MCF 10A (cell line): ENCODE results near the gene ANXA6. TPM values are rescaled to one million over a fixed set of nuclear protein-coding genes. Genes with fewer than 3 reads are reported as not detected.
A peak's percentile ranks its signal among the peaks of the same experiment; 100 is the strongest.

Experiments used
- BruUV-seq: library from RNA; stranded (reverse); fragments of 400-500 nt; replicated peaks from 2 replicates; lab custom pipeline; 2021; lab: Mats Ljungman, UMichigan
- CTCF ChIA-PET: fragments of 300-600 bp; sonication (Branson Sonifier 250); formaldehyde crosslinking; extraction: SDS; loops from one replicate; lab custom pipeline; 2021; ENCODE audit warnings: antibody characterized with exemption, inconsistent platforms; lab: Yijun Ruan, JAX
- POLR2A ChIA-PET: fragments of 300-600, 350-650 bp; sonication (Branson Sonifier 250); formaldehyde crosslinking; extraction: SDS; loops from one replicate; lab custom pipeline; 2020; ENCODE audit warnings: antibody characterized with exemption, inconsistent platforms; lab: Yijun Ruan, JAX
- DNase-seq: peaks from one replicate; pipeline ENCODE4 v3.0.0-alpha.2; 2018; ENCODE audit not compliant: unreplicated experiment
- H3K27ac Mint-ChIP-seq: one replicate; pipeline ENCODE4 v1.8.0; 2022; ENCODE audit warnings: mild to moderate bottlenecking, low read depth, mixed read lengths; ENCODE audit not compliant: unreplicated experiment
- H3K27me3 Mint-ChIP-seq: one replicate; pipeline ENCODE4 v1.8.0; 2022; ENCODE audit warnings: mixed read lengths; ENCODE audit not compliant: insufficient read depth, unreplicated experiment
- H3K36me3 Mint-ChIP-seq: one replicate; pipeline ENCODE4 v1.8.0; 2022; ENCODE audit warnings: mild to moderate bottlenecking, moderate library complexity, mixed read lengths; ENCODE audit not compliant: insufficient read depth, unreplicated experiment
- H3K4me1 Mint-ChIP-seq: one replicate; pipeline ENCODE4 v1.8.0; 2022; ENCODE audit warnings: mixed read lengths; ENCODE audit not compliant: insufficient read depth, unreplicated experiment
- H3K4me3 Mint-ChIP-seq: one replicate; pipeline ENCODE4 v1.8.0; 2022; ENCODE audit warnings: mild to moderate bottlenecking, moderate library complexity, mixed read lengths; ENCODE audit not compliant: unreplicated experiment
- H3K9me3 Mint-ChIP-seq: one replicate; pipeline ENCODE4 v1.8.0; 2022; ENCODE audit warnings: mixed read lengths; ENCODE audit not compliant: unreplicated experiment
- CTCF ChIP-seq: fragments of 200-600 bp; IDR thresholded peaks from one replicate; pipeline ENCODE4 v1.8.0; 2022; ENCODE audit warnings: antibody characterized with exemption, mild to moderate bottlenecking; ENCODE audit not compliant: unreplicated experiment
- intact Hi-C: fragments of 100-400 bp; cut with micrococcal nuclease; formaldehyde crosslinking; loops from 2 replicates; pipeline ENCODE4 v1.14.1; 2022
- total RNA-seq: library from RNA; stranded (reverse); gene quantifications from 2 replicates; pipeline ENCODE4 v1.2.3, GENCODE V29; 2022

Gene ANXA6
- total RNA-seq, 1 experiment from 2014 or later, result 2.6 TPM

GRCh38 chr5:151173711-151174611 lies 16.4 kb upstream of the ANXA6 start:
- intact Hi-C loops, result no loop called here
- H3K4me1 Mint-ChIP-seq, result no peaks in the 10 kb centered on the region
- DNase-seq, result no peak
- H3K27me3 Mint-ChIP-seq, result no peaks in the 10 kb centered on the region
- no peak overlapping the region for H3K27ac Mint-ChIP-seq
- H3K9me3 Mint-ChIP-seq, result peaks cover 7% of the 10 kb centered on the region
- no TSS peak for BruUV-seq
- TF ChIP-seq CTCF, result no peak
- CTCF ChIA-PET, result interaction anchor here (1.1 to 13.8 kb wide), 4 partner anchors 9 to 172 kb away, joined by 3 to 745 read pairs (median 32); no protein-coding TSS in a partner anchor
- POLR2A ChIA-PET, result no interaction called here
- no peak overlapping the region for H3K4me3 Mint-ChIP-seq
- no peaks in the 10 kb centered on the region for H3K36me3 Mint-ChIP-seq

DNA sequence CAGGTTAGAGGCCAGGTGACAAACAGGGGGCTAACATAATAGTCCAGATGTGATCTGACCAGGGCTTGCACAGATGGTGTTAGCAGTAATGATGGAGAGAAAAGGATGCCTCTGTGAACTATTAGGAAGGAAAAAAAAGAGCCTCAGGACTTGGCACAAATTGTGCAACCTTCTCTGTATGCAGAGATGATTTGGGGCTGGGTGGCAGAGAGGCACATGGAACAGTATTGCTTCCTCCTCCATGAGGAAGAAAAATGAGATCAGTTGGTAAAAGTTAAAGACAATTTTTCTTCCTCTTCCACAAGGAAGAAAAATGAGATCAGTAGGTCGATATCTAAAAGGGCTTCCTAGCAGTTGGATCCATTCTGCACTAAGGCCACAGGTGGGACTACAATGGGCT lies 13.9 kb upstream of the ANXA6 start:
- TF ChIP-seq CTCF, result no peak
- intact Hi-C loops, result no loop called here
- no TSS peak for BruUV-seq
- Mint-ChIP-seq H3K9me3 (no peaks in the 10 kb centered on the region), H3K4me1 (no peaks in the 10 kb centered on the region), H3K36me3 (no peaks in the 10 kb centered on the region), H3K27me3 (no peaks in the 10 kb centered on the region), H3K4me3 (no peak overlapping the region), H3K27ac (no peak overlapping the region)
- no peak for DNase-seq
- CTCF ChIA-PET, result interaction anchor here (0.6 to 13.8 kb wide), 6 partner anchors 17 to 613 kb away, joined by 3 to 745 read pairs (median 4); partner anchors contain the start of gene CCDC69
- POLR2A ChIA-PET, result interaction anchor here (0.6 kb wide), 1 partner anchor 545 kb away, joined by 3 read pairs; no protein-coding TSS in a partner anchor

GRCh38 chr5:151168602-151169344 lies 11.2 kb upstream of the ANXA6 start:
- ChIA-PET POLR2A (no interaction called here), CTCF (interaction anchor here (0.6 to 13.8 kb wide), 10 partner anchors 18 to 568 kb away, joined by 3 to 745 read pairs (median 9); no protein-coding TSS in a partner anchor)
- no peaks in the 10 kb centered on the region for H3K9me3 Mint-ChIP-seq
- DNase-seq, result no peak
- H3K27ac Mint-ChIP-seq, result peak overlapping the region; percentile 9
- BruUV-seq, result no TSS peak
- no peak overlapping the region for H3K4me3 Mint-ChIP-seq
- H3K4me1 Mint-ChIP-seq, result no peaks in the 10 kb centered on the region
- TF ChIP-seq CTCF, result no peak
- intact Hi-C loops, result loop anchor here (10.0 kb wide), 2 partner anchors 324 to 464 kb away; partner anchors contain the start of genes IRGM and RBM22
- no peaks in the 10 kb centered on the region for H3K36me3 Mint-ChIP-seq
- no peaks in the 10 kb centered on the region for H3K27me3 Mint-ChIP-seq
